ENCODE data around the gene ROR2. TPM values are rescaled to one million over a fixed set of nuclear protein-coding genes. Genes with fewer than 3 reads are reported as not detected.

ROR2 gene
- total and polyA plus RNA-seq, 2 of the 8 experiments (the other 6 are each of a cell fraction or from before 2014, with no cell fraction given) = 2.7 to 4.3 TPM

DNA sequence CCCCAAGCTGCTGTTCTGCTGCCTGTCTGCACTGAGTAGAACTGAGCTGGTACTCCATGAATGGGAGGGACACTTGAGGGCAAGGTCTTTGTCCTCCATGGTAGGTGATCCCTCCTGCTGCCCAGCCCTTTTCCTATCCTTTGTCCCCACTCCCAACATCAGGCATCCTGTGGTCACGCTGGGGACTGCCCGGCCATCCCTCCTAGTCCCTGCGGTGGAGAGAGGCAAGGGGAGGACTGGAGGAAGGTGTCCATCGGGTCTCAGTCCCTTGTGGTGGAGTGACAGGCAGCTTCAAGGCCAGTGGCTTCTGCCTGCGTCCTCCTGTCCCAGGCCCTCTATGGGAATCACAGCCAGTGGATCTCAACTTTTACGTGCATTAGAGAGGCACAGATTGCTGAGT, 25.9 kb downstream of the ROR2 start:
- FAIRE-seq (no peak), DNase-seq (ENCODE audit: low read depth in 1 of 2, low spot score in 2 of 2) (no peak)
- Histone ChIP-seq H3K27ac (ENCODE audit: low read depth, low read length) (no peak overlapping the region), H2BK20ac (ENCODE audit: low read length) (no peak overlapping the region), H3K36me3 (ENCODE audit: control insufficient read depth in 2 of 4, insufficient read depth in 4 of 4, low read length in 3 of 4) (no peaks in the 10 kb centered on the region), H2BK5ac (ENCODE audit: low read depth, low read length) (no peak overlapping the region), H3K9me3 (ENCODE audit: insufficient read depth in 2 of 2, low read depth in 1 of 2, low read length in 1 of 2) (no peaks in the 10 kb centered on the region), H3K4me2 (ENCODE audit: insufficient read depth in 1 of 2, low read depth in 2 of 2, low read length in 2 of 2) (no peak overlapping the region), H4K91ac (replicated peaks; ENCODE audit: insufficient read length, low read length) (no peak overlapping the region), H3K4me3 (ENCODE audit: extremely low read depth in 1 of 4, insufficient read depth in 2 of 4, low read depth in 3 of 4, low read length in 4 of 4) (no peak overlapping the region), H3K4me1 (replicated peaks in 1 of 4; ENCODE audit: control insufficient read depth in 3 of 4, insufficient read depth in 4 of 4, low read length in 3 of 4) (peaks cover 5 to 15% (median 9%) of the 10 kb centered on the region in 4 experiments), H3K27me3 (replicated peaks in 1 of 4; ENCODE audit: control insufficient read depth in 3 of 4, extremely low read depth in 1 of 4, insufficient read depth in 3 of 4, low read length in 3 of 4) (peaks cover 0 to 19% (median 17%) of the 10 kb centered on the region in 4 experiments; a peak in 6 of 7 replicates), H2BK12ac (ENCODE audit: low read depth, low read length) (no peak overlapping the region; the same call in 1 of the 2 replicates), H4K8ac (ENCODE audit: extremely low read depth, insufficient read depth, low read length) (no peak overlapping the region), H4K5ac (ENCODE audit: insufficient read length, low read depth, low read length) (no peak overlapping the region), H3K23me2 (ENCODE audit: low read depth, low read length) (peaks cover 1% of the 10 kb centered on the region; the same call in 1 of the 2 replicates), H4K20me1 (replicated peaks in 1 of 2; ENCODE audit: control insufficient read depth in 1 of 2, insufficient read depth in 2 of 2, low read length in 2 of 2) (peaks cover 9 to 14% of the 10 kb centered on the region in 2 experiments), H3K9ac (replicated peaks in 1 of 4; ENCODE audit: extremely low read depth in 1 of 4, low read depth in 3 of 4, low read length in 3 of 4) (no peak overlapping the region), H3K14ac (ENCODE audit: insufficient read length) (no peak overlapping the region), H2AK5ac (ENCODE audit: low read depth, low read length) (no peak overlapping the region; the same call in 1 of the 2 replicates), H2AFZ (ENCODE audit: low read length) (no peak overlapping the region), H3K79me1 (ENCODE audit: low read depth, low read length) (no peaks in the 10 kb centered on the region; the same call in 1 of the 2 replicates), H2BK15ac (ENCODE audit: low read length) (0 out of 2 replicates have a peak overlapping the region, but pooled peaks have one; percentile 21), H3K18ac (ENCODE audit: extremely low read depth, low read length) (no peak overlapping the region), H3K4ac (replicated peaks; ENCODE audit: insufficient read length, low read depth, low read length) (no peak overlapping the region), H3K79me2 (ENCODE audit: control insufficient read depth in 1 of 2, insufficient read depth in 2 of 2, low read length in 2 of 2) (no peaks in the 10 kb centered on the region), H2BK120ac (replicated peaks; ENCODE audit: low read depth, low read length) (no peak overlapping the region), H3K23ac (ENCODE audit: insufficient read length) (no peak overlapping the region), H3K56ac (replicated peaks; ENCODE audit: insufficient read length, low read depth, low read length) (no peak overlapping the region)
- POLR2A ChIA-PET (ENCODE audit: partially characterized antibody) = interaction anchor here (1.1 kb wide), 1 partner anchor 24 kb away, joined by 4 read pairs; no protein-coding TSS in a partner anchor
- CTCF ChIA-PET (ENCODE audit: partially characterized antibody) = interaction anchor here (0.5 to 1.5 kb wide), 2 partner anchors 23 to 165 kb away, joined by 3 read pairs; no protein-coding TSS in a partner anchor
- TF ChIP-seq ZNF274 (IDR thresholded peaks at IDR 0.05; ENCODE audit: borderline replicate concordance, extremely low read depth, low read length) (no peak), BRCA1 (IDR thresholded peaks at IDR 0.05; ENCODE audit: low read depth, low read length) (no peak)
- 91% methylated on average over 6 of the region's 6 CpGs; no CpG with 5 or more reads in 1 of the 2 experiments for WGBS, 2 experiments (ENCODE audit: extremely low coverage in 1 of 2, insufficient coverage in 1 of 2, insufficient read length in 1 of 2, insufficient replicate concordance in 2 of 2, low coverage in 1 of 2, low lambda C conversion rate in 2 of 2, missing lambda C conversion rate in 1 of 2)

All from H1 (cell line).